Endothelial cell of umbilical vein (primary cell): Measurements from ENCODE around the gene ARMH3. TPM values are rescaled to one million over a fixed set of nuclear protein-coding genes. Genes with fewer than 3 reads are reported as not detected.

Experiments
- BruUV-seq: library from RNA; stranded (reverse); fragments of 400-500 nt; replicated peaks from 2 replicates; lab custom pipeline; 2021; lab: Mats Ljungman, UMichigan
- CTCF ChIA-PET: fragments of 300-600, 350-600 bp; sonication (Branson Sonifier 250); formaldehyde crosslinking; loops from one replicate; lab custom pipeline; 2021; ENCODE audit warnings: antibody characterized with exemption, inconsistent platforms; lab: Charles Lee
- POLR2A ChIA-PET: fragments of 300-600, 350-600 bp; sonication (Branson Sonifier 250); formaldehyde crosslinking; loops from one replicate; lab custom pipeline; 2021; ENCODE audit warnings: antibody characterized with exemption, inconsistent platforms; lab: Charles Lee
- DNase-seq: peaks from one replicate; pipeline ENCODE4 v3.0.0-alpha.2; 2011; ENCODE audit warnings: low read depth, low spot score
- FAIRE-seq: peaks from 2 replicates; lab custom pipeline; 2011; peaks lifted over from hg19 to GRCh38; lab: Jason Lieb, UNC
- H2AFZ ChIP-seq: 2 replicates; pipeline ENCODE4 v1.6.0; 2012; ENCODE audit warnings: low read depth, low read length, control low read depth, inconsistent platforms
- H3K27ac ChIP-seq: 2 replicates; pipeline ENCODE4 v1.5.1; 2011; ENCODE audit warnings: low read depth, mild to moderate bottlenecking, control low read depth, low read length, moderate library complexity; ENCODE audit not compliant: insufficient read depth
- H3K27me3 ChIP-seq, 2 experiments: 2 replicates each; pipeline versions ENCODE4 v1.6.0 to v1.6.1; 2011; ENCODE audit warnings: low read length in 2 of 2, mixed read lengths in 1 of 2; ENCODE audit not compliant: control insufficient read depth in 2 of 2, insufficient read depth in 2 of 2
- H3K36me3 ChIP-seq, 2 experiments: 2 replicates in 1 of 2; 3 replicates in 1 of 2; pipeline ENCODE4 v1.5.1; 2011; ENCODE audit warnings: low read length in 2 of 2, mild to moderate bottlenecking in 1 of 2, moderate library complexity in 1 of 2; ENCODE audit not compliant: control insufficient read depth in 2 of 2, insufficient read depth in 2 of 2; ENCODE audit errors: extremely low read depth in 1 of 2
- H3K4me1 ChIP-seq: 3 replicates; pipeline ENCODE4 v1.5.1; 2011; ENCODE audit warnings: mild to moderate bottlenecking, low read length; ENCODE audit not compliant: control insufficient read depth, insufficient read depth; ENCODE audit errors: extremely low read depth
- H3K4me2 ChIP-seq: 2 replicates; pipeline ENCODE4 v1.6.1; 2011; ENCODE audit warnings: low read length, control low read depth, mixed read lengths; ENCODE audit not compliant: insufficient read depth
- H3K4me3 ChIP-seq, 3 experiments: fragments of 200-600 bp in 1 of 3; sonication (generic), shearing (Covaris generic) in 1 of 3; replicated peaks in 1 of 3; 2 replicates each; pipeline ENCODE4 v1.5.1; 2011 to 2016; ENCODE audit warnings: control low read depth in 3 of 3, low read length in 3 of 3, mild to moderate bottlenecking in 2 of 3, inconsistent platforms in 1 of 3, low read depth in 1 of 3, moderate library complexity in 1 of 3; ENCODE audit not compliant: insufficient read depth in 1 of 3
- H3K79me2 ChIP-seq: 2 replicates; pipeline ENCODE4 v1.6.0; 2012; ENCODE audit warnings: low read length, inconsistent platforms; ENCODE audit not compliant: control insufficient read depth, insufficient read depth
- H3K9ac ChIP-seq: replicated peaks from 2 replicates; pipeline ENCODE3; 2011; ENCODE audit warnings: low read length, control low read depth; ENCODE audit not compliant: insufficient read depth; ENCODE audit errors: extremely low read depth
- H3K9me1 ChIP-seq: replicated peaks from 3 replicates; pipeline ENCODE4 v1.6.0; 2011; ENCODE audit warnings: mild to moderate bottlenecking, low read length; ENCODE audit not compliant: control insufficient read depth, insufficient read depth; ENCODE audit errors: extremely low read depth
- H3K9me3 ChIP-seq: replicated peaks from 2 replicates; pipeline ENCODE4 v1.5.1; 2012; ENCODE audit warnings: low read length, inconsistent platforms; ENCODE audit not compliant: control insufficient read depth, insufficient read depth
- H4K20me1 ChIP-seq: replicated peaks from 2 replicates; pipeline ENCODE3; 2011; ENCODE audit warnings: mild to moderate bottlenecking, low read length; ENCODE audit not compliant: control insufficient read depth, insufficient read depth; ENCODE audit errors: extremely low read depth
- EZH2 ChIP-seq: IDR thresholded peaks from 2 replicates; pipeline ENCODE4 v1.6.1; 2012; ENCODE audit warnings: borderline replicate concordance, low read depth, mild to moderate bottlenecking, moderate library complexity, low read length, inconsistent platforms; ENCODE audit not compliant: severe bottlenecking
- FOS ChIP-seq: IDR thresholded peaks from 2 replicates; pipeline ENCODE4 v1.6.1; 2011; ENCODE audit warnings: mild to moderate bottlenecking, low read length, moderate library complexity, borderline replicate concordance; ENCODE audit not compliant: insufficient read depth
- GATA2 ChIP-seq: IDR thresholded peaks from 2 replicates; pipeline ENCODE4 v1.7.0; 2011; ENCODE audit warnings: low read depth, mild to moderate bottlenecking, moderate library complexity, mixed read lengths, low read length; ENCODE audit not compliant: insufficient read length, insufficient read depth
- JUN ChIP-seq: IDR thresholded peaks from 2 replicates; pipeline ENCODE4 v1.6.1; 2011; ENCODE audit warnings: borderline replicate concordance, low read depth; ENCODE audit not compliant: insufficient read length, insufficient read depth
- MYC ChIP-seq: IDR thresholded peaks from one replicate; pipeline ENCODE4 v1.6.1; 2011; ENCODE audit warnings: mild to moderate bottlenecking, low read depth, low read length
- POLR2A ChIP-seq: IDR thresholded peaks from 2 replicates; pipeline ENCODE4 v1.6.1; 2012; ENCODE audit warnings: low read depth, mild to moderate bottlenecking, control low read depth, low read length
- POLR2AphosphoS5 ChIP-seq: IDR thresholded peaks from 2 replicates; pipeline ENCODE4 v1.6.1; 2012; ENCODE audit warnings: low read depth, mild to moderate bottlenecking, control low read depth, low read length, moderate library complexity; ENCODE audit not compliant: insufficient read depth
- dilution Hi-C: fragments of 300-500 bp; cut with MboI; formaldehyde crosslinking; loops from one replicate; pipeline ENCODE4 v1.15.0; 2019; ENCODE audit warnings: low sequenced_read_pairs; ENCODE audit not compliant: extremely low pct_ligation_motif_present
- intact Hi-C: fragments of 100-400 bp; cut with micrococcal nuclease; formaldehyde crosslinking; loops from one replicate; pipeline ENCODE4 v1.10.0; 2022
- polyA plus RNA-seq, 4 experiments: library from polyadenylated mRNA; depleted of rRNA in 3 of 4; stranded (reverse) in 3 of 4; unstranded in 1 of 4; fragments of >200 nt; gene quantifications; 2 replicates each; pipeline versions ENCODE4 v1.2.1 to v1.2.3, GENCODE V29; 2011 to 2012; ENCODE audit warnings: missing spikeins in 1 of 4
- total RNA-seq: library from RNA; stranded (reverse); gene quantifications from 2 replicates; pipeline ENCODE4 v1.2.3, GENCODE V29; 2021
- TF ChIP-seq, protein P1 (sequence below), 2 donors: IDR thresholded peaks; 1 replicate in 1 of 2; 2 replicates in 1 of 2; pipeline ENCODE4 v1.5.1; 2011; ENCODE audit warnings: low read length in 2 of 2, mild to moderate bottlenecking in 2 of 2, moderate library complexity in 2 of 2, control low read depth in 1 of 2, inconsistent platforms in 1 of 2, low read depth in 1 of 2; ENCODE audit not compliant: insufficient read depth in 1 of 2; ENCODE audit errors: extremely low read depth in 1 of 2
- TF ChIP-seq, protein P2 (sequence below): IDR thresholded peaks from 2 replicates; pipeline ENCODE4 v1.6.1; 2011; ENCODE audit not compliant: insufficient read depth, insufficient read length

The ARMH3 gene
- total and polyA plus RNA-seq, 2 donors (not counting 3 experiments of a cell fraction or from before 2014, with no cell fraction given) = 13.1 to 17.6 TPM

GRCh38 chr10:101850749-101851148 is 205.2 kb downstream of the ARMH3 start:
- no peaks in the 10 kb centered on the region for H3K9me1 ChIP-seq
- H4K20me1 ChIP-seq = no peaks in the 10 kb centered on the region
- DNase-seq (no peak), FAIRE-seq (no peak)
- no peak overlapping the region for H3K9ac ChIP-seq
- no peaks in the 10 kb centered on the region for H3K79me2 ChIP-seq
- H3K4me2 ChIP-seq = no peak overlapping the region
- no peaks in the 10 kb centered on the region for H3K27me3 ChIP-seq
- intact Hi-C loops = no loop called here
- no peaks in the 10 kb centered on the region for H3K9me3 ChIP-seq
- dilution Hi-C loops = no loop called here
- H2AFZ ChIP-seq = no peak overlapping the region
- TF ChIP-seq, protein P1, sequence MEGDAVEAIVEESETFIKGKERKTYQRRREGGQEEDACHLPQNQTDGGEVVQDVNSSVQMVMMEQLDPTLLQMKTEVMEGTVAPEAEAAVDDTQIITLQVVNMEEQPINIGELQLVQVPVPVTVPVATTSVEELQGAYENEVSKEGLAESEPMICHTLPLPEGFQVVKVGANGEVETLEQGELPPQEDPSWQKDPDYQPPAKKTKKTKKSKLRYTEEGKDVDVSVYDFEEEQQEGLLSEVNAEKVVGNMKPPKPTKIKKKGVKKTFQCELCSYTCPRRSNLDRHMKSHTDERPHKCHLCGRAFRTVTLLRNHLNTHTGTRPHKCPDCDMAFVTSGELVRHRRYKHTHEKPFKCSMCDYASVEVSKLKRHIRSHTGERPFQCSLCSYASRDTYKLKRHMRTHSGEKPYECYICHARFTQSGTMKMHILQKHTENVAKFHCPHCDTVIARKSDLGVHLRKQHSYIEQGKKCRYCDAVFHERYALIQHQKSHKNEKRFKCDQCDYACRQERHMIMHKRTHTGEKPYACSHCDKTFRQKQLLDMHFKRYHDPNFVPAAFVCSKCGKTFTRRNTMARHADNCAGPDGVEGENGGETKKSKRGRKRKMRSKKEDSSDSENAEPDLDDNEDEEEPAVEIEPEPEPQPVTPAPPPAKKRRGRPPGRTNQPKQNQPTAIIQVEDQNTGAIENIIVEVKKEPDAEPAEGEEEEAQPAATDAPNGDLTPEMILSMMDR (IDR thresholded peaks at IDR 0.05; ENCODE audit: extremely low read depth in 1 of 2, insufficient read depth in 1 of 2, low read depth in 1 of 2, low read length in 2 of 2) = no peak
- no peak for TF ChIP-seq FOS
- TF ChIP-seq POLR2AphosphoS5 = no peak
- TF ChIP-seq GATA2 = no peak
- TF ChIP-seq JUN = no peak
- TF ChIP-seq EZH2 = no peak
- TF ChIP-seq, protein P2, sequence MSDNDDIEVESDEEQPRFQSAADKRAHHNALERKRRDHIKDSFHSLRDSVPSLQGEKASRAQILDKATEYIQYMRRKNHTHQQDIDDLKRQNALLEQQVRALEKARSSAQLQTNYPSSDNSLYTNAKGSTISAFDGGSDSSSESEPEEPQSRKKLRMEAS = no peak
- no peak for TF ChIP-seq MYC
- TF ChIP-seq POLR2A = no peak
- no peak overlapping the region for H3K27ac ChIP-seq
- H3K36me3 ChIP-seq = no peaks in the 10 kb centered on the region
- POLR2A ChIA-PET = no interaction called here
- no peak overlapping the region for H3K4me3 ChIP-seq
- no TSS peak for BruUV-seq
- peaks cover 26% of the 10 kb centered on the region for H3K4me1 ChIP-seq
- CTCF ChIA-PET = interaction anchor here (1.9 to 2.7 kb wide), 2 partner anchors 10 to 159 kb away, joined by 7 to 27 read pairs; no protein-coding TSS in a partner anchor
